ENCODE results near the gene KCTD2.
A peak's percentile ranks its signal among the peaks of the same experiment; 100 is the strongest.

KCTD2 gene

GRCh38 chr17:75011401-75012095, 35.5 kb upstream of the KCTD2 start:
- H3K9ac ChIP-seq, result no peak overlapping the region

DNA sequence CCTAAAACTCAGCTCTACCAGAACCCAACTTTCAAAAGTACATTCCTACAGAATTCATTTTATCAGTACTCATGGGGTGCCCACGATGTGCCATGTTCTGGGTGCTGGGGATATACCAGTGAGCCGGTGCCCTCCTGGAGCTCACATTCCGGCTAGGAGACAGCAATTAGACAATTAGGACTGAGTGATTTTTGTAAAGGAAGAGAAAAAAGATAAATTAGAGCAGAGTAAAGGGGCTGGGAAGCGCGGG, 35.0 kb upstream of the KCTD2 start:
- Histone ChIP-seq H2AFZ (peak overlapping the region; percentile 94), H3K27me3 (ENCODE audit: control insufficient read depth, insufficient read depth, low read length) (no peaks in the 10 kb centered on the region)
- TF ChIP-seq CTCF (IDR thresholded peaks at IDR 0.05), result no peak

More at GRCh38 chr17:75011401-75012095, 35.5 kb upstream of the KCTD2 start:
- no peaks in the 10 kb centered on the region for H3K27me3 ChIP-seq (ENCODE audit: control insufficient read depth, insufficient read depth, low read length)
- no peaks in the 10 kb centered on the region for H3K36me3 ChIP-seq (ENCODE audit: control insufficient read depth, insufficient read depth, low read length)
- peak overlapping the region; percentile 83 for H3K4me3 ChIP-seq (ENCODE audit: low read depth, low read length)
- peaks cover 9% of the 10 kb centered on the region for H3K79me2 ChIP-seq
- peak overlapping the region; percentile 94 for H2AFZ ChIP-seq
- H3K4me1 ChIP-seq, result peaks cover 6% of the 10 kb centered on the region
- H3K9me3 ChIP-seq (ENCODE audit: control insufficient read depth, low read length), result no peaks in the 10 kb centered on the region
- H3K27ac ChIP-seq, result peak overlapping the region; percentile 72
- H3K4me2 ChIP-seq (ENCODE audit: low read length), result peak overlapping the region; percentile 93
- no peak for TF ChIP-seq CTCF (IDR thresholded peaks at IDR 0.05)

GRCh38 chr17:75012346-75013091, 34.5 kb upstream of the KCTD2 start, which contains the start of gene MRPL58:
MRPL58 (plus strand) TSS chr17:75012670; CDS start chr17:75012687, 17 bp downstream.
- H3K79me2 ChIP-seq, result peaks cover 9% of the 10 kb centered on the region
- peak within 1 kb of the TSS; percentile 72 for H3K27ac ChIP-seq
- peak; percentile 70 for TF ChIP-seq CTCF (IDR thresholded peaks at IDR 0.05)
- H3K36me3 ChIP-seq (ENCODE audit: control insufficient read depth, insufficient read depth, low read length), result no peaks in the 10 kb centered on the region
- H3K4me2 ChIP-seq (ENCODE audit: low read length), result peak within 1 kb of the TSS; percentile 93
- H3K4me1 ChIP-seq, result peaks cover 6% of the 10 kb centered on the region
- H3K9ac ChIP-seq, result peak within 1 kb of the TSS; percentile 75
- peak within 1 kb of the TSS; percentile 94 for H2AFZ ChIP-seq
- no peaks in the 10 kb centered on the region for H3K9me3 ChIP-seq (ENCODE audit: control insufficient read depth, low read length)
- peak within 1 kb of the TSS; percentile 83 for H3K4me3 ChIP-seq (ENCODE audit: low read depth, low read length)
- no peaks in the 10 kb centered on the region for H3K27me3 ChIP-seq (ENCODE audit: control insufficient read depth, insufficient read depth, low read length)

More for the DNA sequence above, 35.0 kb upstream of the KCTD2 start:
- peaks cover 6% of the 10 kb centered on the region for H3K4me1 ChIP-seq
- no peak overlapping the region for H3K9ac ChIP-seq
- peak overlapping the region; percentile 72 for H3K27ac ChIP-seq
- no peaks in the 10 kb centered on the region for H3K9me3 ChIP-seq (ENCODE audit: control insufficient read depth, low read length)
- H3K79me2 ChIP-seq, result peaks cover 9% of the 10 kb centered on the region
- no peaks in the 10 kb centered on the region for H3K36me3 ChIP-seq (ENCODE audit: control insufficient read depth, insufficient read depth, low read length)
- H3K4me2 ChIP-seq (ENCODE audit: low read length), result peak overlapping the region; percentile 93
- H3K4me3 ChIP-seq (ENCODE audit: low read depth, low read length), result peak overlapping the region; percentile 83

GRCh38 chr17:75013092-75013559, 33.9 kb upstream of the KCTD2 start:
- Histone ChIP-seq H3K27ac (peak overlapping the region; percentile 72), H3K79me2 (peaks cover 9% of the 10 kb centered on the region), H2AFZ (peak overlapping the region; percentile 94), H3K4me3 (ENCODE audit: low read depth, low read length) (peak overlapping the region; percentile 83), H3K4me1 (peaks cover 6% of the 10 kb centered on the region), H3K9ac (peak overlapping the region; percentile 75), H3K27me3 (ENCODE audit: control insufficient read depth, insufficient read depth, low read length) (no peaks in the 10 kb centered on the region), H3K36me3 (ENCODE audit: control insufficient read depth, insufficient read depth, low read length) (no peaks in the 10 kb centered on the region), H3K9me3 (ENCODE audit: control insufficient read depth, low read length) (no peaks in the 10 kb centered on the region), H3K4me2 (ENCODE audit: low read length) (peak overlapping the region; percentile 93)
- no peak for TF ChIP-seq CTCF (IDR thresholded peaks at IDR 0.05)
